Measurements from ENCODE around the gene SYNGR3. TPM values are rescaled to one million over a fixed set of nuclear protein-coding genes. Genes with fewer than 3 reads are reported as not detected.

Gene SYNGR3
- total RNA-seq, 1 experiment from 2014 or later: 11.9 TPM

GRCh38 chr16:1983544-1984346 is 6.0 kb upstream of the SYNGR3 start, which contains the start of gene GFER:
Gene GFER, plus strand, starts transcription at chr16:1984193. Its CDS starts 26 bp downstream, at chr16:1984219.
- peaks cover 52% of the 10 kb centered on the region for H3K27me3 Mint-ChIP-seq (ENCODE audit: low read depth)
- Histone ChIP-seq H3K79me1 (ENCODE audit: insufficient read depth, low read depth, low read length, poor library complexity, severe bottlenecking) (no peaks in the 10 kb centered on the region), H3K79me2 (ENCODE audit: insufficient read depth, low read length) (no peaks in the 10 kb centered on the region; the same call in 1 of the 2 replicates), H3K27me3 (ENCODE audit: insufficient read depth, low read length) (peaks cover 25% of the 10 kb centered on the region), H3K18ac (ENCODE audit: insufficient read length, low read depth, low read length) (peak within 1 kb of the TSS; percentile 38), H3T11ph (ENCODE audit: low read length) (no peak within 1 kb of the TSS), H3K56ac (ENCODE audit: insufficient read length, low read depth, low read length) (no peak within 1 kb of the TSS), H3K27ac (ENCODE audit: insufficient read length, low read depth, low read length) (no peak within 1 kb of the TSS), H2BK120ac (ENCODE audit: low read depth, low read length, poor library complexity, severe bottlenecking) (no peak within 1 kb of the TSS), H3K9ac (ENCODE audit: extremely low read depth, insufficient read length, low read length) (peak within 1 kb of the TSS; percentile 52), H3K4me1 (ENCODE audit: insufficient read depth, low read length) (no peaks in the 10 kb centered on the region; the same call in 1 of the 2 replicates), H2BK20ac (ENCODE audit: low read depth, low read length, poor library complexity, severe bottlenecking) (no peak within 1 kb of the TSS), H3K23ac (ENCODE audit: insufficient read length, low read depth, low read length) (no peak within 1 kb of the TSS), H4K91ac (ENCODE audit: insufficient read length, low read depth, low read length) (no peak within 1 kb of the TSS), H3K14ac (ENCODE audit: insufficient read depth, low read length) (peak within 1 kb of the TSS; percentile 52; the same call in 1 of the 2 replicates), H2AK5ac (ENCODE audit: insufficient read length, low read length) (no peak within 1 kb of the TSS), H2BK5ac (ENCODE audit: insufficient read length, low read length) (no peak within 1 kb of the TSS), H3K4ac (ENCODE audit: low read depth, low read length) (no peak within 1 kb of the TSS), H3K23me2 (ENCODE audit: insufficient read length, low read depth, low read length, poor library complexity, severe bottlenecking) (peaks cover 24% of the 10 kb centered on the region), H4K5ac (ENCODE audit: insufficient read length, low read depth, low read length) (no peak within 1 kb of the TSS), H2BK12ac (ENCODE audit: insufficient read length, low read depth, low read length) (no peak within 1 kb of the TSS), H3K9me3 (ENCODE audit: control insufficient read depth, low read depth, low read length) (no peaks in the 10 kb centered on the region), H2AFZ (ENCODE audit: low read length) (no peak within 1 kb of the TSS), H4K20me1 (ENCODE audit: control insufficient read depth, insufficient read depth, insufficient read length) (peaks cover 2% of the 10 kb centered on the region), H2BK15ac (ENCODE audit: low read depth, low read length) (no peak within 1 kb of the TSS), H3K4me2 (ENCODE audit: insufficient read depth, insufficient read length, low read length) (peak within 1 kb of the TSS; percentile 81), H4K8ac (replicated peaks; ENCODE audit: insufficient read length, low read depth, low read length) (no peak within 1 kb of the TSS)
- DNase-seq: peak; percentile 95
- peaks cover 22 to 30% of the 10 kb centered on the region in 2 experiments for H3K4me1 Mint-ChIP-seq
- H3K4me3 Mint-ChIP-seq: peak within 1 kb of the TSS; percentile 85 to 88
- no peaks in the 10 kb centered on the region; a peak in 1 of 5 replicates for H3K9me3 Mint-ChIP-seq
- peak within 1 kb of the TSS; percentile 26 to 92 (median 50); a peak in 4 of 7 replicates for H3K27ac Mint-ChIP-seq
- TF ChIP-seq CTCF (conservative IDR thresholded peaks at IDR 0.05): peak; percentile 55
- no CpG with 5 or more reads among the region's 109 CpGs for WGBS (ENCODE audit: extremely low coverage, insufficient read length, low lambda C conversion rate)
- H3K36me3 Mint-ChIP-seq (ENCODE audit: insufficient read depth in 1 of 3, low read depth in 3 of 3): peaks cover 0 to 20% (median 18%) of the 10 kb centered on the region in 3 experiments
